GM19455 (cell line): ENCODE measurements around the gene DHRS7B.
A peak's percentile ranks its signal among the peaks of the same experiment; 100 is the strongest.
"Not testable (repeated sequence)": the region's sequence is repeated elsewhere in the genome, so short reads cannot be mapped to it uniquely, and the experiment has no call there.

Experiments used
- ATAC-seq: cut with Tn5 transposase; IDR thresholded peaks from one replicate; pipeline ENCODE4 v1.9.1; 2021; ENCODE audit not compliant: unreplicated experiment

The DHRS7B gene

DNA sequence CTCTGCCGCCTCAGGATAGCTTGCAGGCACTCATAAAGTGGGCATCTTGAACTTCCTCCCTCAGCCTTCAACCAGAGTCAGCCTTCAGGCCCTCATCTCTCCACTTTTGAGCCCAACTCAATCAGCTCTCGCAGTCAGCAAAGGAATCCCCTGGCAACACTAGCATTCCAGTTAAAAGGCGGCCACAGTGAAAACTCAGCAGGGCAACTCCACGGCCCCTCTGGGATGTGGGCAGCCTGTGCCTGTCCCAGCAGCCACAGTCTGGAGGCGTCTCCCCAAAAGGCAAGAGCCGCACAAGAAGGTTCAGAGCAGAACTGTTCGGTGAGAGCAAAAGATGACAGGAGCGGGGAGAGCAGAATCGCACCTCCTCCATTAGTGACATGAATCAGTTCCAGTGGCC, 78.2 kb downstream of the DHRS7B start:
- ATAC-seq: no peak

DNA sequence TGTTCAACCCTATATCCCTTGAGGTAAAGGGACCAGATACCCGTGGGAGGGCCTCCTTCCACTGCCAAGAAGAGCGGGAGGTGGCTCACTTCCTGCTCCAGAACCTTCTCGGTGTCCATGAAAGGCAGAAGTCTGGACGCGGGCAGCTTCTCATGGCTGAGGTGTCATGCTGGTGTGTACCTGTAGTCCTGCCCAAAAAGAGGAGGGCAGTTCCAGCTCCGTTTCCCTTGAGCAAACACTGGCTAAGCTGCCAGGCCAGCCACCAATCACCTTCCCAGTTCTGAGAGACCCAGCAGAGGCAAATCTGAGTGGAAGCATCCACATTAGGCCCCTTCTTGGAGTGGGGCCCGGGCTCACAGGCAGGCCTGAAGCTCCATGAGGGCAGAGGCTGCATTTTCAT, 81.6 kb downstream of the DHRS7B start:
- no peak for ATAC-seq

DNA sequence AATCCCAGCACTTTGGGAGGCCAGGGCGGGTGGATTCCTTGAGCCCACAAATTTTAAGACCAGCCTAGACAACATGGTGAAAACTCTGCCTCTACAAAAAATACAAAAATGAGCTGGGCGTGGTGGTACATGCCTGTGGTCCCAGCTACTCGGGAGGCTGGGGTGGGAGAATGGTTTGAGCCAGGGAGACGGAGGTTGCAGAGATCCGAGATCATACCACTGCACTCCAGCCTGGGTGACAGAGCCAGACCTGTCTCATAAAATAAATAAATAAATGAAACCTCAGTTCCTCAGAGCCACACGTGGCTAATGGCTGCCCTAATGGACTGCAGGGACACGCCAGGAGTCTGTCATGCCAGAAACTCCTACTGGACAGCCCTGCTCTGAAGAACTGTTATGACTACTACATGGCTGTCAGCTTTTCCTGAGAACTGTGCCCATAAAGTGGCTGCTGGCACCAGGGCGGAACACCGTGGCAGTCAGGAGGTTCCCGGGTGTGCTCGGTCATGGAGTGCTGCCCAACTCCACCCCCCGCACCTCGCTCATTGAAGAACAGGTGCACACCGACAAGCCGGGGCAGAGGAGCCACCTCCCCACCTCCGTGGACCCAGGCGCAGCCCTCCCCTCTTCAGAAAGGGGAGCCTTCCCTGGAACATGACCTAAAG, 82.9 kb downstream of the DHRS7B start:
- ATAC-seq: no peak

DNA sequence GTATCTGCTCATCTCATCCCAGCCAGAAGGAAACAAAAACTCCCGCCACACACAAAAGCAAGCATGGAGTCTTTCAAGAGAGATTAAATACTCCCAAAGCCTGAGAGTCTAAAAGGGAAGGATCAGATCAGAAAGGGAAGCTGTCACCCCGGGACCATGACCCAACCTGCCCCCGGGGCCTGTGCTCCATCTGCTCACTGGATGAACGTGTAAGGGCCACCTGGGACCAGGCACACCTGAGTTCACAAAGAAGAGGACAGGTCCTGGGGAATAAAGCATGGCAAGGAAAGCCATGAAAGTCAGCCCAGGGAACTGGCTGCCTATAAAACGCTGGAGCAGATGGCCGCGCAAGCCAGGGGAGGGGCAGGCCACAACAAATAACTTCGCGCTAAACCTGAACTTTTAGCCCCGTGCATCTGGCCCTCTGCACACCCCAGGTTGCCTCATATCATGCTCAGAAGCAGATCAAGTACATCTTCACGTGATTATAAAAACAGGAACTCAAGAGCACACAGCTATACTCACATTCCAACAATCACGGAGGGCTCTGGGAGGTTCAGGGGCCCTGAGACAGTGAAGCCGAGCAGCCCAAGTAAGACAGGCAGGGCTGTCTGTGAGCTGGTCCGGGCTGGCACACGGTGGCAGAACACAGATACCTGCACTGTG, 83.8 kb downstream of the DHRS7B start:
- ATAC-seq: no peak

DNA sequence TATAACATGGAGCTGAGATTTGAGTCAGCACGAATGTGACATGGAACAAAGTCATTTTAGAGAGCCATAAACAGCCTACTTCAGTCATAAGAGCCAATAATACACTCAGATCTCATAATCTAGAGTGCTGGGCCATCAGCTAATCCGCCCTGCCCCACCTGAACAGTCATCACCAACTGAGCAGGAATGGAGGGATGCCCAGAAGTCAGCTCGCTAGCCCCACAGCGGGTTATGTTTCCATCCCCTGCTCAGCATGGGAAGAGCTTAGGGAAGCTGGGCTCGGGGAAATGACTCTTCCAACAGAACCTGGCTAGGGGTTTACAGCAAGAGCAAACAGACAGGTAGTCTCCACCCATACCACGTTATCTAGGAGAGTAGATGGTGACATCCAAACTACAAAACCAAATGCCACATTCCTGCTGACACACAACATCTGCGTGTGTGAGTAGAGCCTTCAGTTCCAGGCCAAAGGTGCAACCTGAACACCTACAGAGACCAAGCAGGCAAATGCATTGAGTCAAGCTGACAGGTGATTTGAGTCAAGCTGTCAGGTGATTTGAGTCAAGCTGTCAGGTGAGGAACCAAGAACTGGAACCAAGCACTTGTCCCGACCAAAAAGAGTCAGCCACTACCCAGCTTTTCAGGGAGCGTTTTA, 85.2 kb downstream of the DHRS7B start:
- ATAC-seq: no peak

DNA sequence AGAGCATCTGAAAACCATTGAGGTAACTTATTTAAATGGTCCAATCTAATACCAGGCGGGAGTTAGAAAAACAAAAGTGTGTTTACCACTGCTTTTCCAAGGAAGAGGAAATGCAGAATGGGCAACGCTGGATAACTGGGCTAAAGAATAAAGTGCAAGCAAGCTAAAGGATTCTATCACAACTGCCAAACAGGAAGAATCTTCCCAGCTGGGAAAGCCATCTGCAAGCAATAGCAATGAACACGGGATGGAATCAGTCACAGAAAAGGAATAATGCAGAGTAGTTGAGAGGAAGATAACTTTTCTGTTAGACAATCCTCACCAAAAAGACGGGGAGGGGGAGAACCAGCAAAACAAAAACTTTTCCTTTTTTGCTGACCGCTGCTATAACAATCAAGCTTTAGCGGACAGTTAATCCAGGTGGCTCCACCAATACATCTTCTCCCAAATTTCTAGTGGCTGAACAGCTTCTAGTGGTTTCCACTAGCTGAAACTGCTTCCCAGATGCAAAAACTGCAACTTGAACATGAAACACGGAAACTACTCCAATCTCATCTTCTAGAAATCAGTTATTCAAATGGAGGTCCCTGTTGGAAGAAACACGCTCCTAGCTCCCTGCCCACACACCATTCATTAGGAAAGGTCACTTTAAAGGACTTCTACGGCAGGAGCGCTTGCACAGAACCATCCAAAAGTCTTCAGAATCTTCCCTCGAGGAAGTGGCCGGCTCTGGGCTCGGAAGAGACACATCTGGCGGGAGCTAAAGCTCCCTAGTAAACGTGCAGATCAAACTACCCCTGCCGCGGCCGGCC, 86.3 kb downstream of the DHRS7B start:
- ATAC-seq: no peak

DNA sequence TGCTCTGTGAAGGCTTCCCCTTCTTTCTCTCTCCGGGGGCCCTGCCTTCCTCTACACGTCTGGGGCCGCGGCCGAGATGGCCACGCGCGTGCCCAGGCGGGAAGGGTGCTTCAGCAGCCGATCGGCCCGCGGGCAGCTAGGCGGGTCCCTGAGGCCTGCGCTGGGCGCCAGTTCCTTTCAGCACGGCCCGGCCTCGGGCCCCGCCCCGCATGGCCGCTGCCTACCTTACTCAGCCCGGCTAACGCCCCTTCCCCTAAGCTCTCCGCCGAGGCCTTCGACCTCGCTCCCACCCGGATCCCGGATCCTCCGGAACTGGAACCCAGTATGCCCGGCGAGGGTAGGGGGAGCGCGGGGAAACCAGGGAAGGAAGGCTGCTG, 86.9 kb downstream of the DHRS7B start:
- ATAC-seq: peak; percentile 19

DNA sequence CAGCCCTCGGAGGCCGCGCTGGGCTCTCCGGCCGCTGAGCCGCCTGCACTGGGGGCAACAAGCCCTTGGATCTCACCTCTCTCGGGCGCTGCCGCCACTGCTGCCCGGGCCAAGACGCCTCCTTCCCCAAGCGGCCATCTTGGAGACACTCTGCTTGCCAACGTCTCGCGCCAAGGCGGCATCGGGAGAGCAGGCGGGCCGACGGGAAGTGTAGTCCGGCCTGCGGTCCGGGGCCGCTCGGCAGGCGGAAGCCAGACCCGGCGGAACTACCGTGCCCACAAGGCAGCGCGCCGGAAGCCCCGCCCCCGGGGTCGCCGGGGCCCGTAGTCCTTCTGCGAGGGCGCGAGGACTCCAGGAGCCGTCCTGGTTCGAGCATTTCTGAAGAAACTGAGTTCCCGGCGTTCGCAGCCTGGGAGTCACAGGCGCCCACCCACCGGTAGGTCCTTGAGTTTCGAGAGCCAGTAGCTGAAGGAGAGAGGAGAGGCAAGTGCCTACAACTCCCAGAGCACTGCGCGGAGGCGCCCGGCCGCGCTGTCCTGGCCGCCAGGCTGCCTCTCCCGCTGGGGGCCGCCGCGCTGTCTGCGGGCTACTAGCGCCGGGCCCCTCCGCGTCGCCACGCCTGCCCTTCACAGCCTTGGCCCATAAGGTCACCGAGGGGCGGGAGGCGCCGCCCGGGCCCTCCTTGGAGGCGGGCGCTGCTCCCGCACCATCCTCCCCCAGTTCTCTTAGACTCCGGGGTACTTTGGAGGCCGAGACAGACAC, 87.4 kb downstream of the DHRS7B start, which contains the start of gene TMEM11:
TMEM11 (minus strand) TSS at position 147 of the 762 bp plus-strand sequence; CDS start at position 138, 9 bp downstream.
- peak; percentile 90 for ATAC-seq

DNA sequence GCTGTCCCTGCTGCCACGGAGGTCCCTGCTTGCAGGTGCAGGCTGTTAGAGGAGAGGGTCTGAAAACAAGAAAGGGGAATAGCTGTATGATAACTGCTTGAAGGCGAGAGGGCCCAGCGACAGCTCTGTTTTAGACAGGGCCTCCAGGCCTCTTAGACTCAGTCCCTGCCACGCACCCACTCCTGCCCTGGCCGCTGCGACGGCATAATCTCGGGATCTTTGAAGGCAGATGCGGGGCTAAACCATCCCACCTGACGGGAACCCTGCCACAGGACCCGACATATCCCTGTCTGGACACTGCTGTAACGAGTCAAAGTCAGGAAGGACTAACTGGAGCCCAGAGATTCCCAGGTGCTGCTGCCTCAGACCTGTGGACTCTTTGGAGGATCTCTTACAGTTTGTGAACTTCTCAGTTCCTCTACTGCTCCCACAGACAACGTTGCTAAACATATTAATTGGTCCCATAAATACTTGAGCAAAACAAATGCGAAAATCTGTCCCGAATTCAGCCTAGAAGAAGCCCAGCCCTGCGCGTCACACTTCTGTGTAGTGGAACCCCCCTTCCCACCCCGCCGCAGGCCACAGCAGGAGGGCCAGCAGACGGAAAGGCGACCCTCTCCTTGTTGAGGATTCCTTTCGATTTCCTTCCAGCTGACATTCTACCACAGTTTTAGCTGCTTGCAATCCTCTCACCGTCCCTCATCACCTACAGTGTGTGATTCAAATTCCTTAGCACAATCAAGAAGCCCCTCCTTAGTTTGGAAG, 88.2 kb downstream of the DHRS7B start:
- ATAC-seq: peak; percentile 16

DNA sequence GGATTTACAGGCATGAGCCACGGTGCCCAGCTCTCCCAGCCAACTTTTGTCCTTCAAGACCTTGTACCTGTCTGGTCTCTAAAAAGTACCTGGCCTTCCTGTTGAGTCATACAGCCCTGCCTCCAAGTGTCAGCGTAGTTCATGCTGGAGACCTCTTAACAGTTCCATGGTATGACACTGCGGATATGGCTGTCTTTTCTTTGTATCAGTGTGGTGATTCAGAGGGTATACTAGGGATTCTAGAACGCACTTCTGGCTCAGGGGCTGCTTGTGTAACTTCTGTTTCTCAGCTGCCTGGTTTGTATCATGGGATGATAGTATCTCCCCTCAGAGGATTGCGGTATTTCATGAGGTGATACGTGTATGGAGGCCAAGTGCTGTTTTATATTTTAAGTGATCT, 89.2 kb downstream of the DHRS7B start:
- no peak for ATAC-seq

DNA sequence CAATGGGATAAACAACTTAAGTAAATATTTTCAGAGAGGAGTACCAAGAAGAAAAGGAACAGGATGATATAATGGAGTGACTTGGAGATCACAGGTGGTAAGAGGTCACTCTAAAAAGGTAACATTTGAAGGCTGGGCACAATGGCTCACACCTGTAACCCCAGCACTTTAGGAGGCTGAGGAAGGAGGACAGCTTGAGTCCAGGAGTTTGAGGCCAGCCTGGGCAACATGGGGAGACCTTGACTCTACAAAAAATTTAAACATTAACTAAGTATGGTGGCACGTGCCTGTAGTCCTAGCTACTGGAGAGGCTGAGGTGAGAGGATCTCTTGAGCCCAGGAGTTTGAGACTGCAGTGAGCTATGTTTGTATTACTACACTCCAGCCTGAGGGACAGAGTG, 90.6 kb downstream of the DHRS7B start:
- no peak for ATAC-seq

DNA sequence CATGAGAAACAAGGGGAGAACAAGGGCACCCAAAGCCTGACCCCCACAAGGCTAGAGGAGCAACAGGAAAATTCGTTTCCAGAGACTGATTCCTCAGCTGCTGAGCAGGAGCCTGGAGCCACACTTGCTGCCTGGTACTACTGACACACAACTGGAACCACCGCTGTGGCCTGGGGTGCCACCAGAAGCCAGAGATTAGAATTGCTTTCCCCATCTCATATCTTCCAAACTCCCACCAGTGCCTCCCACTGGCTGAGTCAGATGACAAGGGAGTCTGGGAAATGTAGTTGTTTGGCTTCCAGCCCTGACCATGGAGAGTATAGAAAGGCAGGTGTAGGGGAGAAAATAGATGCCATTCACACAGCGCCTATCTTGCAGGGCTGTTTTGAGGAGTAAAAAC, 91.3 kb downstream of the DHRS7B start:
- no peak for ATAC-seq

DNA sequence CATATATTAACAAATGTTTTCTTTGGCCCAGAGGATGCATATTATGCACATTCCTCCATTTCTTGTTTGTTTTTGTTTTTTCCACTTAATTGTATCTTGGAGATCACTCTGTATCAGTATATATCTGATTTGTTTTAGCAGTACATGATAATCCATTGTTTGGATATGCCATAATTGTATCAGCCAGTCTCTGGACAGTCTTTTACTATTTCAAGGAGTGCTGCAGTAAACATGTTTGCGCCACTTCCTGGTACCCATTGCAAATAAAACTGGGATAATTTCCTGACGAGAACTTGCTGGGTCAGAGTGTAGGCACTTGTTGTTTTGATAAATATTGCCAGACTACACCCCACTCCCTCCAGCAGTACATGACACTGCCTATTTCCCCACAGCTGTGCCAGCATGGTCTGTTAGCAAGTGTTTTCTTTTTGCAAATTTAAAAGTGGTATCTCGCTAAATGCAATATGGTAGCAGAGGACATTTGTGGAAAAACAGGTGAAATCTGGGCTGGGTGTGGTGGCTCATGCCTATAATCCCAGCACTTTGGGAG, 92.1 kb downstream of the DHRS7B start:
- no peak for ATAC-seq

DNA sequence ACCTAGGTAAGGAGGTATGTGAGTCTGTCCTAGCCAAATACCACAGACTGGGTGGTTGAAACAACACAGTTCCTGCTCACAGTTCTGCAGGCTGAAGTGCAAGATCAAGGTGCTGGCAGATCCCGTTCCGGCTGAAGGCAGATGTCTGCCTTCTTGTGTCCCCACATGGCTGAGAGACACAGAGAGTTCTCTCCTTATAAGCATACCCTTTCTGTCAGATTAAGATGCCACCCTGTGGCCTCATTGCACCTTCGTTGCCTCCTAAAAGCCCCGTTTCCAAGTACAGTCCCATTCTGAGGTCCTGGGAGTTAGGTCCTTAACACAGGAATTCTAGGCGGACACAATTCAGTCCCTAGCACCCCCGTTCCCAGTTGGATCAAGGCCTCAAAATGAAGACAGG, 96.3 kb downstream of the DHRS7B start:
- no peak for ATAC-seq

DNA sequence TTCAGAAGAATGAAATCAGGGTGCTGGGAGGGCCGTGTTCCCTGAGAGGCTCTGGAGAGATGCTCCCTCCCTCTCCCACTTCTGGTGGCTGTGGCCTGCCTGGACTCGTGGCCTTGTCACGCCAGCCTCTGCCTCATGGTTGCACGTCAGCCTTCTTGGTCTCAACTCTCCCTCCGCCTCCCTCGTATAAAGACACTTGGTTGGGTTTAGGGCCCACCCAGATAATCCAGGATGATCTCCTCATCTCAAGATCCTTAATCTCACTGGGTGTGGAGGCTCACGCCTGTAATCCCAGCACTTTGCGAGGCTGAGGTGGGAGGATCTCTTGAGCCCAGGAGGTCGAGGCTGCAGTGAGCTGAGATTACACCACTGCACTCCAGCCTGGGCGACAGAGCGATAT, 100.5 kb downstream of the DHRS7B start:
- ATAC-seq: not testable (repeated sequence)

DNA sequence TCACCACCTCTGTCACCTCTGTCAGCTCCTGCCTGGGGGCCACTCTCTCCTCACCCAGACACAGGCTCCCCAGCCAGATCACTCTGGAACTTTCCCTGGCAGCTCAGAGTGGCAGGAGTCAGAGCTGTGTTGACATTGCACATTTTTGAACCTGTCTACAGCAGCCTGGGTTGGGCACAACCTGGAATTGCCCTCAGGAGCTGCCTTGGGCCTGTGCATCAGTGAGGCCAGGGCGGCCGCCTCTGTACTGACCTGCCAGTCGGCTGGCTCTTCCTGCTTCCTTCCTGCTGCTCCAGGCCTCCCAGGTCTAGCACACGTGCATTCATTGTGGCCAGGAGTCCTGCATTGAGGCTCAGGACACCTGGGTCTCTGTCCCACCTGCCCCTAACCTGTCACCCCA, 101.3 kb downstream of the DHRS7B start:
- ATAC-seq: no peak

DNA sequence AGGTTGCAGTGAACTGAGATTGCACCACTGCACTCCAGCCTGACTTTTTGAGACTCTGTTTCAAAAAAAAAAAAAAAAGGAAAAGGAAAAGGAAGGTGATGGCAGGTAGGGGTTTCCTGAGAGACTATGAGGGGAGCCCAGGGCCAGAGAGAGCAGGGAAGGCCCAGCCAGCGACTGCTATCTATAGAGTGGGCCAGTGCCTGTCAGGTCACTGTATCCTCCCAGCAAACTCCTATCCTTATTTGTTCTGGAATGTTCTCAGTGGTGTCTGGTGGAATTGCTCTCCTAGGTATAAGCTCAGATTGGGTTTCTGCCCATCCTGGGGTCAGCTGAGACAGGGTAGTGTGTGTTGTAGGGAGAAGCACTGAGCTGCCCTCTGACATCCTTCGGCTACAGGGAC, 102.1 kb downstream of the DHRS7B start:
- no peak for ATAC-seq

DNA sequence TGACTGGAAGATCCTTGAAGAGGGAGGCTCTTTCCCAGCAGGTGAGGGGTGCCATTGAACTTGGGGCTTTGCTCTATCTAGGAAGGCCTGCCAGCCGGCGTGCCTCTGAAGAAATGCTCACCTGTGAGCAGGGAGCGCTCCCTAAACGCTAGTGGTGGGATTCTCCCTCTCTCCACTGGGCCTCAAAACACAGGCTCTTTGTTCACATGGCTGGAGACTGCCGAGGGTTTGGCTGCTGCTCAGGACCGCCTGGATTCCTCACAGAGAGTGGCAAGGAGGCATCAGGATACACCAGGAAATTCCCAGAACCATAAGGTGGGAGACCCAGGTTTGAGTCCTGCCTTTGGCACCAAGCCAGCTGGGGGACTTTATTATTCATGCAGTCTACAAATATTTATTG, 104.8 kb downstream of the DHRS7B start:
- no peak for ATAC-seq

DNA sequence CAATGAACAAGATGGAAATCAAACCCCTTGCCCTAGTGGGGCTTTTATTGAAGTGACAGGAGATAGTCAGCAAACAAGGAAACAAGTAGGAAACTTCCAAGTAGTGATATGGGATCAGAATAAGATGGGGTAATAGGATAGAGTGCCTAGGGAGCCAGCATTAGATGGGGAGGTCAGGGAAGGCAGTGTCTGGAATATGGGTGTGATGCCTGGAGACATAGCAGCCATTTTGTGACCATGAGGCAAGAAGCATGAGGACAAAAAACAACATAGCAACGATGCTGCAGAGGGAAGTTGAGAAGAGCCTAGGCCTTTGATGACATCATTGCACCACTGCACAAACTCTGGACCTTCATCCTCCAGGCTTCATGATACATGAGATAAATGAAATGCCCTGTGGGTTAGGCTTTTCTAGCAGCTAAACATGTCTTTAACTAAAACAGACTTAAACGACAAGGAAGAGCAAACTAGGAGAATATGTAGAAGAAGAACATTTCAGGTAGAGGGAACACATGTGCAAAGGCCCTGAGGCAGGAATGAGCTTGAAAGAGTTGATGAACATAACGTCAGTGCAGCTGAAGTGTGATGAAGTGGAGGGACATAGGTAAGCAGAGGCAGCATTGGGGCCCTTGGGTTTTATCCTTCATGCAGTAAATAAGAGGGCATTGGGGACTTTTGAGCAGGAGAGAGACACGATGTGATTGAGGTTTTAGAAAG, 105.4 kb downstream of the DHRS7B start:
- ATAC-seq: no peak
